H1 (cell line): ENCODE results near the gene TIGD1. TPM values are rescaled to one million over a fixed set of nuclear protein-coding genes. Genes with fewer than 3 reads are reported as not detected.

Experiments used
- CTCF ChIA-PET: fragments of 300-600 bp; sonication (Branson Sonifier 250); formaldehyde crosslinking; loops from one replicate; lab custom pipeline; 2021; ENCODE audit not compliant: partially characterized antibody; lab: Charles Lee
- POLR2A ChIA-PET: fragments of 300-600 bp; sonication (Branson Sonifier 250); formaldehyde crosslinking; loops from one replicate; lab custom pipeline; 2021; ENCODE audit warnings: inconsistent platforms; ENCODE audit not compliant: partially characterized antibody; lab: Charles Lee
- DNase-seq, 2 experiments: peaks; one replicate each; pipeline versions ENCODE4 v3.0.0 to v3.0.0-alpha.2; 2010 to 2022; ENCODE audit warnings: low spot score in 2 of 2, low read depth in 1 of 2, mixed read lengths in 1 of 2
- FAIRE-seq: peaks from 2 replicates; lab custom pipeline; 2011; peaks lifted over from hg19 to GRCh38; lab: Jason Lieb, UNC
- H2AFZ ChIP-seq: 2 replicates; pipeline ENCODE4 v1.8.1; 2012; ENCODE audit warnings: low read length, inconsistent platforms
- H2AK5ac ChIP-seq: 2 replicates; pipeline ENCODE4 v1.6.1; 2013; ENCODE audit warnings: low read depth, low read length
- H2BK120ac ChIP-seq: replicated peaks from 2 replicates; pipeline ENCODE3; 2013; ENCODE audit warnings: low read depth, low read length, inconsistent platforms
- H2BK12ac ChIP-seq: 2 replicates; pipeline ENCODE4 v1.6.1; 2013; ENCODE audit warnings: low read depth, low read length
- H2BK15ac ChIP-seq: 2 replicates; pipeline ENCODE4 v1.6.1; 2013; ENCODE audit warnings: low read length
- H2BK20ac ChIP-seq: 2 replicates; pipeline ENCODE4 v1.6.1; 2013; ENCODE audit warnings: low read length
- H2BK5ac ChIP-seq: 2 replicates; pipeline ENCODE4 v1.6.1; 2013; ENCODE audit warnings: low read depth, low read length
- H3K14ac ChIP-seq: 2 replicates; pipeline ENCODE4 v1.6.1; 2013; ENCODE audit warnings: inconsistent platforms; ENCODE audit not compliant: insufficient read length
- H3K18ac ChIP-seq: 2 replicates; pipeline ENCODE4 v1.6.1; 2013; ENCODE audit warnings: low read length; ENCODE audit errors: extremely low read depth
- H3K23ac ChIP-seq: 2 replicates; pipeline ENCODE4 v1.6.1; 2013; ENCODE audit warnings: inconsistent platforms; ENCODE audit not compliant: insufficient read length
- H3K23me2 ChIP-seq: 2 replicates; pipeline ENCODE4 v1.6.1; 2013; ENCODE audit warnings: low read depth, low read length
- H3K27ac ChIP-seq: 2 replicates; pipeline ENCODE4 v1.6.1; 2011; ENCODE audit warnings: low read depth, low read length, inconsistent platforms
- H3K27me3 ChIP-seq, 4 experiments: replicated peaks in 1 of 4; 1 replicate in 1 of 4; 2 replicates in 3 of 4; pipeline versions ENCODE4 v1.6.1 to v1.8.1; 2011 to 2013; ENCODE audit warnings: low read length in 3 of 4, mild to moderate bottlenecking in 3 of 4, inconsistent platforms in 2 of 4, mixed read lengths in 2 of 4, moderate library complexity in 1 of 4; ENCODE audit not compliant: control insufficient read depth in 3 of 4, insufficient read depth in 3 of 4; ENCODE audit errors: extremely low read depth in 1 of 4
- H3K36me3 ChIP-seq, 4 experiments: 2 replicates each; pipeline versions ENCODE4 v1.6.1 to v1.8.1; 2011 to 2013; ENCODE audit warnings: mild to moderate bottlenecking in 4 of 4, low read length in 3 of 4, moderate library complexity in 2 of 4, control low read depth in 1 of 4, inconsistent platforms in 1 of 4; ENCODE audit not compliant: insufficient read depth in 4 of 4, control insufficient read depth in 2 of 4
- H3K4ac ChIP-seq: replicated peaks from 2 replicates; pipeline ENCODE3; 2013; ENCODE audit warnings: low read length, low read depth, mixed read lengths, inconsistent platforms; ENCODE audit not compliant: insufficient read length
- H3K4me1 ChIP-seq, 4 experiments: replicated peaks in 1 of 4; 1 replicate in 1 of 4; 2 replicates in 3 of 4; pipeline versions ENCODE4 v1.6.1 to v1.8.1; 2011 to 2013; ENCODE audit warnings: low read length in 3 of 4, inconsistent platforms in 2 of 4, mixed read lengths in 1 of 4; ENCODE audit not compliant: insufficient read depth in 4 of 4, control insufficient read depth in 3 of 4
- H3K4me2 ChIP-seq, 2 experiments: 2 replicates each; pipeline versions ENCODE4 v1.6.1 to v1.8.1; 2011 to 2013; ENCODE audit warnings: low read depth in 2 of 2, low read length in 2 of 2, control low read depth in 1 of 2, inconsistent platforms in 1 of 2, mild to moderate bottlenecking in 1 of 2; ENCODE audit not compliant: insufficient read depth in 1 of 2
- H3K4me3 ChIP-seq, 4 experiments: fragments of 200-600, 300-600 bp in 1 of 4; sonication (generic), shearing (Covaris generic), sonication (Bioruptor Twin) in 1 of 4; 2 replicates each; pipeline versions ENCODE4 v1.5.1 to v1.8.1; 2011 to 2016; ENCODE audit warnings: low read length in 4 of 4, low read depth in 3 of 4, control low read depth in 2 of 4, inconsistent platforms in 2 of 4, mild to moderate bottlenecking in 2 of 4, mixed read lengths in 1 of 4, moderate library complexity in 1 of 4; ENCODE audit not compliant: insufficient read depth in 2 of 4; ENCODE audit errors: extremely low read depth in 1 of 4
- H3K56ac ChIP-seq: replicated peaks from 2 replicates; pipeline ENCODE3; 2013; ENCODE audit warnings: low read depth, mild to moderate bottlenecking, mixed read lengths, low read length, inconsistent platforms; ENCODE audit not compliant: insufficient read length
- H3K79me1 ChIP-seq: 2 replicates; pipeline ENCODE4 v1.6.1; 2013; ENCODE audit warnings: low read depth, low read length, control low read depth
- H3K79me2 ChIP-seq, 2 experiments: 2 replicates each; pipeline versions ENCODE4 v1.6.1 to v1.8.1; 2012 to 2013; ENCODE audit warnings: low read length in 2 of 2, mild to moderate bottlenecking in 2 of 2, inconsistent platforms in 1 of 2; ENCODE audit not compliant: insufficient read depth in 2 of 2, control insufficient read depth in 1 of 2
- H3K9ac ChIP-seq, 4 experiments: replicated peaks in 1 of 4; 1 replicate in 1 of 4; 2 replicates in 3 of 4; pipeline versions ENCODE4 v1.6.1 to v1.8.1; 2011 to 2013; ENCODE audit warnings: low read depth in 3 of 4, low read length in 3 of 4, control low read depth in 2 of 4, mild to moderate bottlenecking in 2 of 4, moderate library complexity in 2 of 4, inconsistent platforms in 1 of 4; ENCODE audit errors: extremely low read depth in 1 of 4
- H3K9me3 ChIP-seq, 2 experiments: 2 replicates each; pipeline versions ENCODE4 v1.6.1 to v1.8.1; 2012 to 2013; ENCODE audit warnings: mild to moderate bottlenecking in 2 of 2, moderate library complexity in 2 of 2, control low read depth in 1 of 2, inconsistent platforms in 1 of 2, low read depth in 1 of 2, low read length in 1 of 2, mixed read lengths in 1 of 2; ENCODE audit not compliant: insufficient read depth in 2 of 2
- H4K20me1 ChIP-seq, 2 experiments: replicated peaks in 1 of 2; 2 replicates each; pipeline versions ENCODE3 to v1.8.1; 2011 to 2013; ENCODE audit warnings: inconsistent platforms in 2 of 2, low read length in 2 of 2, mild to moderate bottlenecking in 1 of 2; ENCODE audit not compliant: insufficient read depth in 2 of 2, control insufficient read depth in 1 of 2
- H4K5ac ChIP-seq: 2 replicates; pipeline ENCODE4 v1.6.1; 2013; ENCODE audit warnings: low read length, low read depth, mixed read lengths, inconsistent platforms; ENCODE audit not compliant: insufficient read length
- H4K8ac ChIP-seq: 2 replicates; pipeline ENCODE4 v1.8.0; 2013; ENCODE audit warnings: mild to moderate bottlenecking, moderate library complexity, low read length, inconsistent platforms; ENCODE audit not compliant: insufficient read depth; ENCODE audit errors: extremely low read depth
- H4K91ac ChIP-seq: replicated peaks from 2 replicates; pipeline ENCODE3; 2013; ENCODE audit warnings: low read length, mixed read lengths, inconsistent platforms; ENCODE audit not compliant: insufficient read length
- CBX5 ChIP-seq: fragments of 300-800, 300-1000 bp; sonication (generic); IDR thresholded peaks from 2 replicates; pipeline ENCODE4 v1.7.1; 2016; ENCODE audit warnings: antibody characterized with exemption, low read length, low read depth
- FOSL1 ChIP-seq: IDR thresholded peaks from 2 replicates; pipeline ENCODE4 v1.6.1; 2011; ENCODE audit warnings: mild to moderate bottlenecking, low read depth, low read length, moderate library complexity; ENCODE audit not compliant: insufficient read depth
- ZNF274 ChIP-seq: IDR thresholded peaks from 2 replicates; pipeline ENCODE4 v1.7.0; 2012; ENCODE audit warnings: low read length, borderline replicate concordance; ENCODE audit errors: extremely low read depth
- WGBS, 2 experiments: shearing (Covaris generic) in 1 of 2; methylation state at CpG; one replicate each; pipeline versions ENCODE4 v1.1.6 to v1.1.7; 2013 to 2015; ENCODE audit warnings: low lambda C conversion rate in 2 of 2, mixed read lengths in 2 of 2, inconsistent platforms in 1 of 2, low coverage in 1 of 2, missing lambda C conversion rate in 1 of 2; ENCODE audit not compliant: insufficient replicate concordance in 2 of 2, insufficient coverage in 1 of 2, insufficient read length in 1 of 2; ENCODE audit errors: extremely low coverage in 1 of 2, missing lambda C conversion rate in 1 of 2; 5-methylcytosine and 5-hydroxymethylcytosine counted together
- polyA plus RNA-seq, 7 experiments: library from polyadenylated mRNA; depleted of rRNA in 3 of 7; stranded (reverse) in 5 of 7; unstranded in 2 of 7; fragments of >200 nt in 5 of 7; fragments of 200-250 nt in 2 of 7; gene quantifications; 1 replicate in 5 of 7; 2 replicates in 1 of 7; 4 replicates in 1 of 7; pipeline versions ENCODE4 v1.2.1 to v1.2.3, GENCODE V29; 2011 to 2013; ENCODE audit warnings: missing spikeins in 2 of 7, mixed read lengths in 2 of 7
- total RNA-seq: library from RNA; stranded (reverse); fragmentation: NEBNext Ultra II Directional; extraction: Animal tissue kit (Norgen Biotek cat#: 25700); gene quantifications from 2 replicates; pipeline ENCODE4 v1.2.1, GENCODE V29; 2021
- TF ChIP-seq, protein P1 (sequence below): IDR thresholded peaks from 2 replicates; pipeline ENCODE4 v1.6.1; 2012; ENCODE audit warnings: inconsistent platforms

Gene TIGD1
- total and polyA plus RNA-seq, 2 of the 8 experiments (the other 6 are each of a cell fraction or from before 2014, with no cell fraction given): 4.7 to 8.3 TPM

DNA sequence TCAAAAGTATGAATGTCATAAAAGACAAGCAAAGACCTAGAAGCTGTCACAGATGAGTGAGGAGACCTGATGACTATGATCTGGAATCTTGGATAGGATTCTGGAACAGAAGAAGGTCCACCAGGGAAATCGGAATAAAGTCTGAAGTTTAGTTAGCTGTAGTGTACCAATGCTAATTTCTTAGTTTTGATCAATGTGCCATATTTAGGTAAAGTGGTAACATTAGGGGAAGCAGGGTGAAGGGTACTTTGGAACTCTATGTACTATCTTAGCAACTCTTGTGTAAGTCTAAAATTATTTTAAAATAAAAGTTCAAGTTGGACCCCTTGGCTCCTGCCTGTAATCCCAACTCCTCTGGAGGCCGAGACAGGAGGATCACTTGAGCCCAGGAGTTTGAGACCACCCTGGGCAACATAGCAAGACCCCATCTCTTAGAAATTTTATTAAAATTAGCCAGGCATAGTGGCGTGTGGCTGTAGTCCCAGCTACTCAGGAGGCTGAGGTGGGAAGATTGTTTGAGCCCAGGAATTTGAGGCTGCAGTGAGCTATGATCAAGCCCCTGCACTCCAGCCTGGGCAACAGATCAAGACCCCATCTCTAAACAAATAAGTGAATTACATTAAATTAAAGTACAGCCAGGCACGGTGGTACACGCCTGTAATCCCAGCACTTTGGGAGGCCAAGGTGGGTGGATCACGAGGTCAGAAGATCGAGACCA is 47.2 kb upstream of the TIGD1 start:
- Histone ChIP-seq H4K8ac (no peak overlapping the region), H3K36me3 (no peaks in the 10 kb centered on the region), H3K18ac (no peak overlapping the region), H4K91ac (no peak overlapping the region), H3K56ac (no peak overlapping the region), H2AFZ (no peak overlapping the region), H4K5ac (no peak overlapping the region), H3K9ac (no peak overlapping the region), H2AK5ac (no peak overlapping the region), H4K20me1 (no peaks in the 10 kb centered on the region), H3K23me2 (no peaks in the 10 kb centered on the region), H2BK12ac (no peak overlapping the region), H3K79me2 (no peaks in the 10 kb centered on the region), H3K23ac (no peak overlapping the region), H3K4me1 (0 out of 7 replicates have a peak, but pooled peaks cover 0 to 2% (median 0%) of the 10 kb centered on the region in 4 experiments), H3K27me3 (no peaks in the 10 kb centered on the region; a peak in 1 of 7 replicates), H3K4ac (no peak overlapping the region), H3K27ac (no peak overlapping the region), H2BK15ac (no peak overlapping the region), H3K79me1 (no peaks in the 10 kb centered on the region), H3K4me2 (no peak overlapping the region), H2BK20ac (no peak overlapping the region), H3K9me3 (no peaks in the 10 kb centered on the region), H2BK5ac (no peak overlapping the region), H3K4me3 (no peak overlapping the region), H3K14ac (no peak overlapping the region), H2BK120ac (no peak overlapping the region)
- CTCF ChIA-PET: interaction anchor here (0.6 to 1.6 kb wide), 2 partner anchors 13 to 1109 kb away, joined by 5 to 7 read pairs; no protein-coding TSS in a partner anchor
- no peak for TF ChIP-seq ZNF274
- TF ChIP-seq CBX5: no peak
- TF ChIP-seq, protein P1, sequence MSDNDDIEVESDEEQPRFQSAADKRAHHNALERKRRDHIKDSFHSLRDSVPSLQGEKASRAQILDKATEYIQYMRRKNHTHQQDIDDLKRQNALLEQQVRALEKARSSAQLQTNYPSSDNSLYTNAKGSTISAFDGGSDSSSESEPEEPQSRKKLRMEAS: no peak
- no peak for TF ChIP-seq FOSL1
- DNase-seq (no peak), FAIRE-seq (no peak)
- 88% methylated on average over 7 of the region's 7 CpGs; no CpG with 5 or more reads in 1 of the 2 experiments for WGBS, 2 experiments
- POLR2A ChIA-PET: interaction anchor here (0.7 kb wide), 1 partner anchor 11 kb away, joined by 3 read pairs; no protein-coding TSS in a partner anchor
